Left lung (tissue), 10 donors: Measurements from ENCODE around the gene EPB41L2. TPM values are rescaled to one million over a fixed set of nuclear protein-coding genes. Genes with fewer than 3 reads are reported as not detected.
A peak's percentile ranks its signal among the peaks of the same experiment; 100 is the strongest.
"Not testable (repeated sequence)": the region's sequence is repeated elsewhere in the genome, so short reads cannot be mapped to it uniquely, and the experiment has no call there.

Experiments used
- ATAC-seq: fragments of 200-7000 bp; cut with Tn5 transposase; one replicate; pipeline ENCODE4 v1.9.1; 2020; ENCODE audit warnings: moderate library complexity
- DNase-seq, 4 donors: peaks; one replicate each; pipeline ENCODE4 v3.0.0-alpha.2; 2013 to 2020
- H3K27ac ChIP-seq, 2 donors: fragments of 200-600 bp; sonication (generic) in 1 of 2; one replicate each; pipeline versions ENCODE4 v1.5.0 to v1.8.0; 2020 to 2021
- H3K27me3 ChIP-seq, 2 donors: fragments of 200-600 bp; sonication (generic) in 1 of 2; one replicate each; pipeline versions ENCODE4 v1.5.0 to v1.8.0; 2020 to 2021
- H3K36me3 ChIP-seq, 2 donors: fragments of 200-600 bp; sonication (generic) in 1 of 2; one replicate each; pipeline versions ENCODE4 v1.5.0 to v1.8.0; 2020 to 2021
- H3K4me1 ChIP-seq, 2 donors: fragments of 200-600 bp; one replicate each; pipeline ENCODE4 v1.8.0; 2021
- H3K4me3 ChIP-seq, 2 donors: fragments of 200-600 bp; sonication (generic) in 1 of 2; one replicate each; pipeline versions ENCODE4 v1.5.0 to v1.8.0; 2020 to 2021; ENCODE audit warnings: mild to moderate bottlenecking in 1 of 2
- H3K9me3 ChIP-seq, 2 donors: fragments of 200-600 bp; sonication (generic) in 1 of 2; one replicate each; pipeline versions ENCODE4 v1.5.0 to v1.8.0; 2020 to 2021
- intact Hi-C, 2 donors: fragments of 100-400 bp; cut with DNase I; formaldehyde crosslinking; loops; one replicate each; pipeline versions ENCODE4 v1.11.2 to v1.14.2; 2022
- polyA plus RNA-seq, 6 donors: library from polyadenylated mRNA; unstranded; fragments of 120-200 nt; gene quantifications; one replicate each; pipeline ENCODE4 v1.2.1, GENCODE V29; 2013; ENCODE audit not compliant: insufficient read length in 6 of 6
- total RNA-seq, 2 donors: library from RNA; stranded (reverse); fragmentation: NEBNext Ultra II Directional; extraction: Animal tissue kit (Norgen Biotek cat#: 25700); gene quantifications; one replicate each; pipeline ENCODE4 v1.2.1, GENCODE V29; 2021
- TF ChIP-seq, protein P1 (sequence below), 2 donors: fragments of 200-600 bp; sonication (generic) in 1 of 2; IDR thresholded peaks; one replicate each; pipeline versions ENCODE4 v1.5.0 to v1.8.0; 2021; ENCODE audit warnings: antibody characterized with exemption in 2 of 2
- donor health status: DM: no; HTN: yes; CAD: no.
- donor health status: DM: no; HTN: no; CAD: no.

The EPB41L2 gene
- total and polyA plus RNA-seq, 8 donors = 91.3 to 277 (median 248) TPM

DNA sequence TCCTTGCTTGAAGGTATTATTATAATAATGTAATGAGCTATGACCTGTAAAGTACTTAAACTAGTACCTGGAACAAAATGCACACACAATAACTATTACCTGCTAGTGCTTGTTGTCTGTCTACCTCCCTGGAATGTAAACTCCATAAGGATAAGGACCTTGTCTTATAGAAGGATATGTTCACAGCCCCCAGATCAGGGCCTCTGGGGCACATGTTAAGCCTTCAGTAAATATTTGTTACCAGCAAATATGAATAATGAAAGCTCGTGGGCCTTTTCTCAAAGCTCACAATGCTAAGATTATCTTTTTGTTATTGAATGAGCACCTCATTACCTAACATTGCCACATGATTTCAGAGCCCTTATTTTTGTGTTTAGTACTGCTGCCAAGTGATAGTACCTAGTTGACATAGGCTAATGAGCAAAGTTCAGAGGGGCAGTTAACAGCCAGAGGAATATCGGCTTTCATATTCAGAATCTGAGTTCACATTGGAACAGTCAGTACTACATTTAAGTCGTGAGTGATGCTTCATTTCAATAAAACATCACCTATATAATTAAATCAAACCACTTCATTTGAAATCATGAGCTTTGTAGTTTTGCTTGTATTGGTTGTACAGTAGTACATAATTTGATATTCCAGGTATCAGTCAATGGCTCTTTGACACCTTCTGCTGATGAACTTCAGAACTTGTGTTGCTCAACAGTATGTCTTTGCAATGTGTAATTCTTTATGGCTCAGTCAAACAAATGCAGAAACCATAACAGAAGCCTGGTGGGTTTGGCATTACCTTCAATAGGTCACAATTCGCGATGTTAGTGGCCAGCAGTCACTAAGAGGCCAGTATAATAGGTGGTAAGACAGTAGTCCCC lies 247.6 kb downstream of the EPB41L2 start:
- DNase-seq = no peak
- no peak for ATAC-seq
- intact Hi-C loops = no loop called here
- H3K27me3 ChIP-seq = no peaks in the 10 kb centered on the region
- H3K4me1 ChIP-seq = no peaks in the 10 kb centered on the region
- H3K9me3 ChIP-seq = peaks cover 0 to 3% of the 10 kb centered on the region in 2 donors
- no peak overlapping the region for H3K27ac ChIP-seq
- H3K4me3 ChIP-seq = no peak overlapping the region
- TF ChIP-seq, protein P1, sequence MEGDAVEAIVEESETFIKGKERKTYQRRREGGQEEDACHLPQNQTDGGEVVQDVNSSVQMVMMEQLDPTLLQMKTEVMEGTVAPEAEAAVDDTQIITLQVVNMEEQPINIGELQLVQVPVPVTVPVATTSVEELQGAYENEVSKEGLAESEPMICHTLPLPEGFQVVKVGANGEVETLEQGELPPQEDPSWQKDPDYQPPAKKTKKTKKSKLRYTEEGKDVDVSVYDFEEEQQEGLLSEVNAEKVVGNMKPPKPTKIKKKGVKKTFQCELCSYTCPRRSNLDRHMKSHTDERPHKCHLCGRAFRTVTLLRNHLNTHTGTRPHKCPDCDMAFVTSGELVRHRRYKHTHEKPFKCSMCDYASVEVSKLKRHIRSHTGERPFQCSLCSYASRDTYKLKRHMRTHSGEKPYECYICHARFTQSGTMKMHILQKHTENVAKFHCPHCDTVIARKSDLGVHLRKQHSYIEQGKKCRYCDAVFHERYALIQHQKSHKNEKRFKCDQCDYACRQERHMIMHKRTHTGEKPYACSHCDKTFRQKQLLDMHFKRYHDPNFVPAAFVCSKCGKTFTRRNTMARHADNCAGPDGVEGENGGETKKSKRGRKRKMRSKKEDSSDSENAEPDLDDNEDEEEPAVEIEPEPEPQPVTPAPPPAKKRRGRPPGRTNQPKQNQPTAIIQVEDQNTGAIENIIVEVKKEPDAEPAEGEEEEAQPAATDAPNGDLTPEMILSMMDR (IDR thresholded peaks at IDR 0.05) = no peak
- no peaks in the 10 kb centered on the region for H3K36me3 ChIP-seq

GRCh38 chr6:130814506-130814905 lies 248.5 kb downstream of the EPB41L2 start:
- no peaks in the 10 kb centered on the region for H3K27me3 ChIP-seq
- H3K36me3 ChIP-seq = no peaks in the 10 kb centered on the region
- no peak overlapping the region for H3K27ac ChIP-seq
- no peak overlapping the region for H3K4me3 ChIP-seq
- H3K4me1 ChIP-seq = no peaks in the 10 kb centered on the region
- intact Hi-C loops = no loop called here
- TF ChIP-seq, protein P1 (IDR thresholded peaks at IDR 0.05) = no peak
- no peak for ATAC-seq
- H3K9me3 ChIP-seq = peaks cover 0 to 3% of the 10 kb centered on the region in 2 donors
- no peak for DNase-seq

DNA sequence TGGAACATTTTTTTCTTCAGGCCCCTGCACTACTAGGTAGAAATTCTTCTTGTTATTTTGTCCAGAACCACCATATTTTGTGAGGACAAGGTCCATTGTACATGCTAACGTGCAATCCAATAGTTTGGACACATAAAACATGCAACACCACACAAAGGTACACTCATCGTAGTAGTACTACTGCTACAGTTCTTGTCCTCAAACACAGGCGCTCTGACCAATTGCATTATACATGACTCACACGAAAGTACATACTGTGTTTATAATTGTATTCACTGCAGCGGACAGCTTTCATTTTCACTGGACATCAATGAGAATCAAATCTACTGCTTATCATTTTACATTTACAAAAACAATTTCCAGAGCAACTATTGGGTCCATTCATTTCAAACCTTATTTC lies 251.1 kb downstream of the EPB41L2 start:
- ATAC-seq (no peak), DNase-seq (no peak)
- TF ChIP-seq, protein P1 (IDR thresholded peaks at IDR 0.05) = no peak
- H3K27ac ChIP-seq = no peak overlapping the region
- intact Hi-C loops = no loop called here
- H3K4me1 ChIP-seq = no peaks in the 10 kb centered on the region
- H3K9me3 ChIP-seq = no peaks in the 10 kb centered on the region
- H3K36me3 ChIP-seq = no peaks in the 10 kb centered on the region
- no peaks in the 10 kb centered on the region for H3K27me3 ChIP-seq
- H3K4me3 ChIP-seq = no peak overlapping the region

- intact Hi-C loops = no loop called here
- no peak for ATAC-seq
Observed at GRCh38 chr6:130810307-130811030, 252.6 kb downstream of the EPB41L2 start.

DNA sequence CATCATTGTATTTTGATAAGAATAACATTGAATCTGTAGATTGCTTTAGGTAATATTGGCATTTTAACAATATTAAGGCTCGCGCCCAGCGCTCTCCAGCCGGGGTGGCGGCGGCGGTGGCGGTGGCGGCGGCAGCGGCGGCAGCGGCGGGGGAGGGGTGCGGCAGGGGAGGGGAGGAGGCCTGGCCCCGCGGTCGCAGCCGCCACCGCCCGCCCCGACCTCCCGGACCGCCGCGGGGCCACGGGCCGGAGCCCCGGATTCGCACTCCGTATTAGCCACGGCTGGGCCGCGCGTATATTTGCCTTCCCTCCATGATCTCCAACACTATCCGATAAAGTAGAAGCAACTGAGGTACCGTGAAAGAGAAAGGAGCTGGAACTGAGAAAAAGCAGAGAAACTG lies 261.7 kb downstream of the EPB41L2 start:
- DNase-seq = peak in 1 of 4 donors; percentile 49
- ATAC-seq, intact Hi-C loops, H3K4me1 ChIP-seq, H3K27me3 ChIP-seq, H3K4me3 ChIP-seq, H3K27ac ChIP-seq, H3K36me3 ChIP-seq: not testable (repeated sequence)
- peaks cover 0 to 16% of the 10 kb centered on the region in 2 donors for H3K9me3 ChIP-seq

More at GRCh38 chr6:130810307-130811030, 252.6 kb downstream of the EPB41L2 start:
- Histone ChIP-seq H3K27me3 (no peaks in the 10 kb centered on the region), H3K4me3 (no peak overlapping the region), H3K27ac (no peak overlapping the region), H3K9me3 (no peaks in the 10 kb centered on the region), H3K4me1 (no peaks in the 10 kb centered on the region), H3K36me3 (no peaks in the 10 kb centered on the region)
- no peak for DNase-seq
- TF ChIP-seq, protein P1 (IDR thresholded peaks at IDR 0.05) = no peak
